Thyroid gland (tissue), 4 donors: ENCODE measurements around the gene CARMIL1. TPM values are rescaled to one million over a fixed set of nuclear protein-coding genes. Genes with fewer than 3 reads are reported as not detected.

ENCODE experiments used
- DNase-seq, 2 donors: peaks; one replicate each; pipeline ENCODE4 v3.0.0-alpha.2; 2019
- H3K27ac ChIP-seq, 3 donors: fragments of 200-600 bp; sonication (generic); 1 replicate in 2 of 3; 2 replicates in 1 of 3; pipeline ENCODE4 v1.5.1; 2016 to 2019; ENCODE audit warnings: mild to moderate bottlenecking in 1 of 3, moderate library complexity in 1 of 3
- H3K27me3 ChIP-seq: fragments of 200-600 bp; sonication (generic); one replicate; pipeline ENCODE4 v1.5.1; 2019
- H3K36me3 ChIP-seq, 2 donors: fragments of 200-600 bp; sonication (generic); one replicate each; pipeline ENCODE4 v1.5.1; 2016 to 2019
- H3K4me1 ChIP-seq, 2 donors: fragments of 200-600 bp; sonication (generic); one replicate each; pipeline ENCODE4 v1.5.1; 2017 to 2019
- H3K4me3 ChIP-seq, 3 donors: fragments of 200-600 bp; sonication (generic); replicated peaks in 1 of 3; 1 replicate in 2 of 3; 2 replicates in 1 of 3; pipeline ENCODE4 v1.5.1; 2016; ENCODE audit warnings: mild to moderate bottlenecking in 1 of 3
- H3K9me3 ChIP-seq: fragments of 200-600 bp; sonication (generic); one replicate; pipeline ENCODE4 v1.5.1; 2017
- CTCF ChIP-seq, 6 experiments: fragments of 200-600 bp in 3 of 6; fragments of 450-650 bp in 3 of 6; sonication (generic) in 3 of 6; IDR thresholded peaks; one replicate each; pipeline ENCODE4 v1.5.1; 2016 to 2019; ENCODE audit warnings: antibody characterized with exemption in 6 of 6, mild to moderate bottlenecking in 2 of 6, inconsistent platforms in 1 of 6, moderate library complexity in 1 of 6
- POLR2A ChIP-seq, 2 donors: fragments of 450-650 bp; IDR thresholded peaks; one replicate each; pipeline ENCODE4 v1.6.1; 2017; ENCODE audit warnings: antibody characterized with exemption in 2 of 2, mild to moderate bottlenecking in 2 of 2, moderate library complexity in 1 of 2
- WGBS, 2 donors: methylation state at CpG; one replicate each; pipeline ENCODE4 v1.1.5; 2017; 5-methylcytosine and 5-hydroxymethylcytosine counted together
- intact Hi-C: fragments of 100-400 bp; cut with DNase I; formaldehyde crosslinking; loops from one replicate; pipeline ENCODE4 v1.15.1; 2023
- total RNA-seq, 4 donors: library from RNA; depleted of rRNA; stranded (reverse); fragments of >200 nt; gene quantifications; one replicate each; pipeline ENCODE4 v1.2.3, GENCODE V29; 2016

The CARMIL1 gene
- total RNA-seq, 4 donors from 2014 or later: 24.7 to 34.4 (median 30.7) TPM

DNA sequence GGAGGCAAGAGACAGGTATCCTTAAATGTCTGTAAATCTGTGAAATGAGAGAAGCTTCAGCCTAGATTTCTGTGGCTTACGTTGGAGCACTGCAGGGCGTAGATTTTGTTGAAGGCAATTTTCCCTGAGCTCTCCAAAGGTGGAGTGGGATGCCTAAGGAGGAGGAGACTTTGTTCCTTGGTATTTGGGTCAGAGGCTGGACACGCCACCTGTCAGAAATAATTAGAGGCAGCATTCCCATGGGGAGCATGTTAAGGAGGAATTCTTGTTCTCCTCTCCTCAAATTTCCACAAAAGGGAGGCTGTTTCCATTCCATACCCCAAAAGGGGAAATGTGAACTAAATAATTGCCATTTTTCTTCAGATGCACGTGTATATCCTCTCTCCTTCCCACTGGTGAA, 361.7 kb downstream of the CARMIL1 start:
- Histone ChIP-seq H3K4me1 (no peaks in the 10 kb centered on the region), H3K27me3 (no peaks in the 10 kb centered on the region), H3K9me3 (no peaks in the 10 kb centered on the region), H3K27ac (no peak overlapping the region), H3K36me3 (no peaks in the 10 kb centered on the region), H3K4me3 (no peak overlapping the region)
- DNase-seq: no peak
- 53 to 58% methylated on average over 4 of the region's 4 CpGs for WGBS, 2 donors
- TF ChIP-seq CTCF (IDR thresholded peaks at IDR 0.05): no peak
- no peak for TF ChIP-seq POLR2A (IDR thresholded peaks at IDR 0.05)
- intact Hi-C loops: no loop called here

DNA sequence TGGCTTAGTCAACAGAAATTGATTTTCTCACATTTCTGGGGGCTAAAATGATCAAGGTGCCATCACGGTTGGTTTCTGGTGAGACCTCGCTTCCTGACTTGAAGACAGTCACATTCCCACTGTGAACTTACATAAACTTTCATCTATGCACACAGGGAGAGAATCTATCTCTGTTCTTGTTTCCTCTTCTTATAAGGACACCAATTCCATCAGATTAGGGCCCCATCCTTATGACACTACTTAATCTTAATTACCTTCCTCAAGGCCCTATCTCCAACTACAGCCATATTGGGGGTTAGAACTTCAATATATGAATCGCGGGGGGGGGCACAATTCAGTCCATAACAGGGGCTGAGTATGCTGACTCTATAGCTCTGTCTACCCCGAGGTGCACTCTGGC, 362.2 kb downstream of the CARMIL1 start:
- Histone ChIP-seq H3K27ac (no peak overlapping the region), H3K4me1 (no peaks in the 10 kb centered on the region), H3K36me3 (no peaks in the 10 kb centered on the region), H3K27me3 (no peaks in the 10 kb centered on the region), H3K4me3 (no peak overlapping the region), H3K9me3 (no peaks in the 10 kb centered on the region)
- DNase-seq: no peak
- intact Hi-C loops: no loop called here
- WGBS, 2 donors: 78 to 88% methylated on average over 5 of the region's 5 CpGs
- TF ChIP-seq POLR2A (IDR thresholded peaks at IDR 0.05): no peak
- TF ChIP-seq CTCF (IDR thresholded peaks at IDR 0.05): no peak

GRCh38 chr6:25641940-25642666, 362.9 kb downstream of the CARMIL1 start:
- H3K4me3 ChIP-seq: no peak overlapping the region
- 91 to 97% methylated on average over 3 of the region's 3 CpGs for WGBS, 2 donors
- H3K4me1 ChIP-seq: no peaks in the 10 kb centered on the region
- no peaks in the 10 kb centered on the region for H3K9me3 ChIP-seq
- DNase-seq: no peak
- TF ChIP-seq CTCF (IDR thresholded peaks at IDR 0.05): no peak
- no peak for TF ChIP-seq POLR2A (IDR thresholded peaks at IDR 0.05)
- intact Hi-C loops: no loop called here
- H3K36me3 ChIP-seq: no peaks in the 10 kb centered on the region
- no peaks in the 10 kb centered on the region for H3K27me3 ChIP-seq
- H3K27ac ChIP-seq: no peak overlapping the region

GRCh38 chr6:25642667-25643328, 363.6 kb downstream of the CARMIL1 start:
- intact Hi-C loops: no loop called here
- Histone ChIP-seq H3K36me3 (no peaks in the 10 kb centered on the region), H3K27ac (no peak overlapping the region), H3K9me3 (no peaks in the 10 kb centered on the region), H3K27me3 (no peaks in the 10 kb centered on the region), H3K4me3 (no peak overlapping the region), H3K4me1 (no peaks in the 10 kb centered on the region)
- WGBS, 2 donors: 72 to 73% methylated on average over 3 of the region's 3 CpGs
- TF ChIP-seq POLR2A (IDR thresholded peaks at IDR 0.05) (no peak), CTCF (IDR thresholded peaks at IDR 0.05) (no peak)
- DNase-seq: no peak

GRCh38 chr6:25645916-25646315, 366.7 kb downstream of the CARMIL1 start:
- intact Hi-C loops: no loop called here
- DNase-seq: no peak
- H3K4me1 ChIP-seq: no peaks in the 10 kb centered on the region
- no peaks in the 10 kb centered on the region for H3K36me3 ChIP-seq
- H3K9me3 ChIP-seq: no peaks in the 10 kb centered on the region
- no peak overlapping the region for H3K4me3 ChIP-seq
- WGBS, 2 donors: 57 to 62% methylated on average over 4 of the region's 4 CpGs
- TF ChIP-seq POLR2A (IDR thresholded peaks at IDR 0.05): no peak
- no peak overlapping the region for H3K27ac ChIP-seq
- no peaks in the 10 kb centered on the region for H3K27me3 ChIP-seq
